GM19324 (cell line): ENCODE data around the gene SMURF2.
A peak's percentile ranks its signal among the peaks of the same experiment; 100 is the strongest.
"Not testable (repeated sequence)": the region's sequence is repeated elsewhere in the genome, so short reads cannot be mapped to it uniquely, and the experiment has no call there.

Experiments
- ATAC-seq: cut with Tn5 transposase; IDR thresholded peaks from one replicate; pipeline ENCODE4 v1.9.1; 2021; ENCODE audit warnings: mild to moderate bottlenecking, moderate library complexity; ENCODE audit not compliant: unreplicated experiment, low FRiP score

SMURF2 gene

GRCh38 chr17:64661976-64662773 lies at the start of gene SMURF2:
TSS of gene SMURF2 (minus strand) at chr17:64662307. CDS start at chr17:64661880, 427 bp downstream.
- ATAC-seq, result peak; percentile 88

- no peak for ATAC-seq
Observed at GRCh38 chr17:64709481-64709880, 47.4 kb upstream of the SMURF2 start.

- no peak for ATAC-seq
Observed at GRCh38 chr17:64707050-64707591, 45.0 kb upstream of the SMURF2 start.

GRCh38 chr17:64706224-64707049 lies 44.3 kb upstream of the SMURF2 start:
- no peak for ATAC-seq

GRCh38 chr17:64702815-64703214 lies 40.7 kb upstream of the SMURF2 start:
- ATAC-seq, result no peak

- ATAC-seq, result no peak
Observed at GRCh38 chr17:64698725-64699124, 36.6 kb upstream of the SMURF2 start.

GRCh38 chr17:64694207-64694606 lies 32.1 kb upstream of the SMURF2 start:
- ATAC-seq, result no peak

GRCh38 chr17:64692187-64692586 lies 30.1 kb upstream of the SMURF2 start:
- ATAC-seq, result no peak

- ATAC-seq, result no peak
Observed at GRCh38 chr17:64689106-64689505, 27.0 kb upstream of the SMURF2 start.

- ATAC-seq, result no peak
Observed at GRCh38 chr17:64688481-64688880, 26.4 kb upstream of the SMURF2 start.

GRCh38 chr17:64687961-64688360 lies 25.9 kb upstream of the SMURF2 start:
- ATAC-seq, result no peak

- no peak for ATAC-seq
Observed at GRCh38 chr17:64687376-64687775, 25.3 kb upstream of the SMURF2 start.

- no peak for ATAC-seq
Observed at GRCh38 chr17:64686705-64687104, 24.6 kb upstream of the SMURF2 start.

GRCh38 chr17:64685705-64686104 lies 23.6 kb upstream of the SMURF2 start:
- no peak for ATAC-seq

- no peak for ATAC-seq
Observed at GRCh38 chr17:64683796-64684195, 21.7 kb upstream of the SMURF2 start.

- ATAC-seq, result no peak
Observed at GRCh38 chr17:64682261-64683181, 20.4 kb upstream of the SMURF2 start.

GRCh38 chr17:64679710-64680216 lies 17.7 kb upstream of the SMURF2 start:
- no peak for ATAC-seq

GRCh38 chr17:64676763-64677162 lies 14.7 kb upstream of the SMURF2 start:
- ATAC-seq, result no peak

- not testable (repeated sequence) for ATAC-seq
Observed at GRCh38 chr17:64670843-64671590, 8.9 kb upstream of the SMURF2 start.
